ENCODE results near the gene PAQR8. TPM values are rescaled to one million over a fixed set of nuclear protein-coding genes. Genes with fewer than 3 reads are reported as not detected.

The PAQR8 gene
- polyA plus RNA-seq, 1 of the 3 experiments (the other 2 are of a cell fraction) = 2.3 TPM

DNA sequence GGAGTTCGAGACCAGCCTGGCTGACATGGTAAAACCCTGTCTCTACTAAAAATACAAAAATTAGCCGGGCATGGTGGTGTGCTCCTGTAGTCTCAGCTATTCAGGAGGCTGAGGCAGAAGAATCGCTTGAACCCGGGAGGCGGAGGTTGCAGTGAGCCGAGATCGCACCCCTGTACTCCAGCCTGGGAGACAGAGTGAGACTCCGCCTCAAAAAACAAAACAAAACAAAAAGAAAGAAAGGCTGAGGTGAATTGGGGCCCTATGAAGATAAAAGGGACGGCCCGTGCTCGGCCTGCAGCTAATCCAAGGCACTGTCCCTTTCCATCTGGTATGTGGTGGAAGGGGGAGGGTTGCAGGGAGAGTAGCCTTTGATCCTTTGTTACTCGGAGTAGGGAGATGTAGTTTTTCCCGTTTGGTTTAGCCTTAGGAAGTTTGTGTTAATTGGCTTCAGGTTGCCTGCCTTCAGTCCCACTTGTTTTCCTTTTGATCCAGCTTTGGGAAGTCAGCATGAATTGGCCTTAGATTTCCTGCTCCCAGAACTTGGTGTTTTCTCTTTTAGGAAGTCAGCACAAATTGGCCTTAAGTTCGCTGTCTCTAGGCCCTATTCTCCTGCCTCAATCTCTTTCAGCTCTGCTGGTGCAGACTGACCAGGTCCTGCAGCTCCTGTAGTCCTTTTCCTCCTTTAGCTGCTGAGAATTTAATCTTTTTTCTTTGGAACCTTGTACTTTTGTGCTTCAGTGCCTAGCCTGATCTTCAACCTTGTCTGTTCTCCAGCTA, 36.1 kb upstream of the PAQR8 start:
- H3K4me3 ChIP-seq (ENCODE audit: low read depth in 2 of 2, low read length in 1 of 2) = no peak overlapping the region
- no peak overlapping the region for H3K4me2 ChIP-seq
- H3K79me2 ChIP-seq (ENCODE audit: insufficient read depth) = no peaks in the 10 kb centered on the region
- H3K4me1 ChIP-seq (ENCODE audit: control insufficient read depth in 1 of 2, insufficient read depth in 2 of 2, low read depth in 1 of 2, low read length in 1 of 2) = no peaks in the 10 kb centered on the region
- no peak for DNase-seq
- TF ChIP-seq MEF2A (IDR thresholded peaks at IDR 0.05; ENCODE audit: borderline replicate concordance, low read depth) (no peak), MXI1 (IDR thresholded peaks at IDR 0.05; ENCODE audit: low read depth, low read length) (no peak), GABPA (IDR thresholded peaks at IDR 0.05; ENCODE audit: low read depth) (no peak), ELF1 (IDR thresholded peaks at IDR 0.05) (no peak), CHD2 (IDR thresholded peaks at IDR 0.05; ENCODE audit: low read length, partially characterized antibody) (no peak), EP300 (IDR thresholded peaks at IDR 0.05; ENCODE audit: borderline replicate concordance in 1 of 2, low read depth in 1 of 2, low read length in 1 of 2) (no peak), GATA2 (CRISPR knock-in tag; IDR thresholded peaks at IDR 0.05) (no peak), NFIC (IDR thresholded peaks at IDR 0.05; ENCODE audit: borderline replicate concordance) (no peak), SIN3A (IDR thresholded peaks at IDR 0.05; ENCODE audit: borderline replicate concordance, low read depth, low read length) (no peak), FOXJ3 (CRISPR knock-in tag; IDR thresholded peaks at IDR 0.05) (no peak), MAX (IDR thresholded peaks at IDR 0.05; ENCODE audit: low read depth) (no peak), YY1 (IDR thresholded peaks at IDR 0.05; ENCODE audit: low read depth) (no peak), JUND (IDR thresholded peaks at IDR 0.05) (no peak), REST (IDR thresholded peaks at IDR 0.05; ENCODE audit: low read depth, low read length) (no peak), SMC3 (IDR thresholded peaks at IDR 0.05; ENCODE audit: low read depth, low read length) (no peak)
- TF ChIP-seq, protein P1, sequence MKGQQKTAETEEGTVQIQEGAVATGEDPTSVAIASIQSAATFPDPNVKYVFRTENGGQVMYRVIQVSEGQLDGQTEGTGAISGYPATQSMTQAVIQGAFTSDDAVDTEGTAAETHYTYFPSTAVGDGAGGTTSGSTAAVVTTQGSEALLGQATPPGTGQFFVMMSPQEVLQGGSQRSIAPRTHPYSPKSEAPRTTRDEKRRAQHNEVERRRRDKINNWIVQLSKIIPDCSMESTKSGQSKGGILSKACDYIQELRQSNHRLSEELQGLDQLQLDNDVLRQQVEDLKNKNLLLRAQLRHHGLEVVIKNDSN (IDR thresholded peaks at IDR 0.05; ENCODE audit: borderline replicate concordance, low read depth) = no peak
- TF ChIP-seq, protein P2, sequence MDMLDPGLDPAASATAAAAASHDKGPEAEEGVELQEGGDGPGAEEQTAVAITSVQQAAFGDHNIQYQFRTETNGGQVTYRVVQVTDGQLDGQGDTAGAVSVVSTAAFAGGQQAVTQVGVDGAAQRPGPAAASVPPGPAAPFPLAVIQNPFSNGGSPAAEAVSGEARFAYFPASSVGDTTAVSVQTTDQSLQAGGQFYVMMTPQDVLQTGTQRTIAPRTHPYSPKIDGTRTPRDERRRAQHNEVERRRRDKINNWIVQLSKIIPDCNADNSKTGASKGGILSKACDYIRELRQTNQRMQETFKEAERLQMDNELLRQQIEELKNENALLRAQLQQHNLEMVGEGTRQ (IDR thresholded peaks at IDR 0.05; ENCODE audit: borderline replicate concordance, low read depth, low read length) = no peak
- TF ChIP-seq, protein P3, sequence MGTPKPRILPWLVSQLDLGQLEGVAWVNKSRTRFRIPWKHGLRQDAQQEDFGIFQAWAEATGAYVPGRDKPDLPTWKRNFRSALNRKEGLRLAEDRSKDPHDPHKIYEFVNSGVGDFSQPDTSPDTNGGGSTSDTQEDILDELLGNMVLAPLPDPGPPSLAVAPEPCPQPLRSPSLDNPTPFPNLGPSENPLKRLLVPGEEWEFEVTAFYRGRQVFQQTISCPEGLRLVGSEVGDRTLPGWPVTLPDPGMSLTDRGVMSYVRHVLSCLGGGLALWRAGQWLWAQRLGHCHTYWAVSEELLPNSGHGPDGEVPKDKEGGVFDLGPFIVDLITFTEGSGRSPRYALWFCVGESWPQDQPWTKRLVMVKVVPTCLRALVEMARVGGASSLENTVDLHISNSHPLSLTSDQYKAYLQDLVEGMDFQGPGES (IDR thresholded peaks at IDR 0.05; ENCODE audit: low read depth, low read length) = no peak
- TF ChIP-seq, protein P4, sequence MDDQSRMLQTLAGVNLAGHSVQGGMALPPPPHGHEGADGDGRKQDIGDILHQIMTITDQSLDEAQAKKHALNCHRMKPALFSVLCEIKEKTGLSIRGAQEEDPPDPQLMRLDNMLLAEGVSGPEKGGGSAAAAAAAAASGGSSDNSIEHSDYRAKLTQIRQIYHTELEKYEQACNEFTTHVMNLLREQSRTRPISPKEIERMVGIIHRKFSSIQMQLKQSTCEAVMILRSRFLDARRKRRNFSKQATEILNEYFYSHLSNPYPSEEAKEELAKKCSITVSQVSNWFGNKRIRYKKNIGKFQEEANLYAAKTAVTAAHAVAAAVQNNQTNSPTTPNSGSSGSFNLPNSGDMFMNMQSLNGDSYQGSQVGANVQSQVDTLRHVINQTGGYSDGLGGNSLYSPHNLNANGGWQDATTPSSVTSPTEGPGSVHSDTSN (IDR thresholded peaks at IDR 0.05) = no peak
- ChIA-PET CTCF (interaction anchor here (0.9 to 1.8 kb wide), 3 partner anchors 40 to 326 kb away, joined by 3 to 6 read pairs (median 4); no protein-coding TSS in a partner anchor), POLR2A (no interaction called here)
- no peaks in the 10 kb centered on the region for H4K20me1 ChIP-seq (ENCODE audit: insufficient read depth)
- no peak overlapping the region for H2AFZ ChIP-seq (ENCODE audit: low read depth)
- H3K27ac ChIP-seq (ENCODE audit: low read depth in 2 of 2, low read length in 1 of 2) = no peak overlapping the region
- no peaks in the 10 kb centered on the region for H3K36me3 ChIP-seq (replicated peaks in 1 of 2; ENCODE audit: control insufficient read depth in 1 of 2, insufficient read depth in 2 of 2, low read length in 1 of 2)
- WGBS (ENCODE audit: low lambda C conversion rate) = 91% methylated on average over 14 of the region's 14 CpGs
- no peaks in the 10 kb centered on the region for H3K9me3 ChIP-seq
- no peaks in the 10 kb centered on the region for H3F3A ChIP-seq (replicated peaks; ENCODE audit: insufficient read depth)
- H3K9me2 ChIP-seq = no peaks in the 10 kb centered on the region
- H3K9ac ChIP-seq = no peak overlapping the region
- H3K27me3 ChIP-seq (ENCODE audit: insufficient read depth) = no peaks in the 10 kb centered on the region
